Caco-2 (cell line): ENCODE data around the gene TMEM259. TPM values are rescaled to one million over a fixed set of nuclear protein-coding genes. Genes with fewer than 3 reads are reported as not detected.

ENCODE experiments used
- BruUV-seq: library from RNA; stranded (reverse); fragments of 400-500 nt; replicated peaks from 2 replicates; lab custom pipeline; 2021; lab: Mats Ljungman, UMichigan
- CTCF ChIA-PET: fragments of 300-600 bp; sonication (Branson Sonifier 250); formaldehyde crosslinking; loops from one replicate; lab custom pipeline; 2022; ENCODE audit warnings: antibody characterized with exemption; lab: Charles Lee
- POLR2A ChIA-PET: fragments of 300-600 bp; sonication (Branson Sonifier 250); formaldehyde crosslinking; loops from one replicate; lab custom pipeline; 2022; ENCODE audit warnings: antibody characterized with exemption; lab: Charles Lee
- DNase-seq, 2 experiments: peaks; one replicate each; pipeline versions ENCODE4 v3.0.0 to v3.0.0-alpha.2; 2020 to 2022
- H3K27me3 ChIP-seq: replicated peaks from 2 replicates; pipeline ENCODE4 v1.6.0; 2011; ENCODE audit warnings: low read length; ENCODE audit not compliant: control insufficient read depth, insufficient read depth
- H3K36me3 ChIP-seq: 2 replicates; pipeline ENCODE4 v1.5.1; 2011; ENCODE audit warnings: low read length; ENCODE audit not compliant: control insufficient read depth, insufficient read depth
- H3K4me1 ChIP-seq: fragments of 250-450 bp; sonication (Bioruptor Pico); 2 replicates; pipeline ENCODE4 v1.5.1; 2020; ENCODE audit warnings: mild to moderate bottlenecking
- H3K4me3 ChIP-seq: 2 replicates; pipeline ENCODE4 v1.5.1; 2011; ENCODE audit warnings: low read depth, mild to moderate bottlenecking, control low read depth, low read length
- H3K9me3 ChIP-seq: fragments of 250-450 bp; sonication (Bioruptor Pico); 2 replicates; pipeline ENCODE4 v1.5.1; 2020; ENCODE audit warnings: mild to moderate bottlenecking, moderate library complexity
- H3K27ac Mint-ChIP-seq: one replicate; pipeline ENCODE4 v1.8.0; 2022; ENCODE audit warnings: mixed read lengths; ENCODE audit not compliant: unreplicated experiment
- H3K27me3 Mint-ChIP-seq: one replicate; pipeline ENCODE4 v1.8.0; 2022; ENCODE audit warnings: mixed read lengths; ENCODE audit not compliant: insufficient read depth, unreplicated experiment
- H3K36me3 Mint-ChIP-seq: one replicate; pipeline ENCODE4 v1.8.0; 2022; ENCODE audit warnings: mild to moderate bottlenecking, mixed read lengths; ENCODE audit not compliant: insufficient read depth, unreplicated experiment
- H3K4me1 Mint-ChIP-seq: one replicate; pipeline ENCODE4 v1.8.0; 2022; ENCODE audit warnings: low read depth, mixed read lengths; ENCODE audit not compliant: unreplicated experiment
- H3K4me3 Mint-ChIP-seq: one replicate; pipeline ENCODE4 v1.8.0; 2022; ENCODE audit warnings: mild to moderate bottlenecking, moderate library complexity, mixed read lengths; ENCODE audit not compliant: unreplicated experiment
- H3K9me3 Mint-ChIP-seq: one replicate; pipeline ENCODE4 v1.8.0; 2022; ENCODE audit warnings: mixed read lengths; ENCODE audit not compliant: unreplicated experiment
- CTCF ChIP-seq, 2 experiments: fragments of 200-600 bp in 1 of 2; IDR thresholded peaks; 1 replicate in 1 of 2; 2 replicates in 1 of 2; pipeline versions ENCODE4 v1.5.1 to v1.8.0; 2011 to 2022; ENCODE audit warnings: antibody characterized with exemption in 1 of 2, control low read depth in 1 of 2, inconsistent platforms in 1 of 2, low read depth in 1 of 2, low read length in 1 of 2, mild to moderate bottlenecking in 1 of 2, moderate library complexity in 1 of 2; ENCODE audit not compliant: insufficient read depth in 1 of 2, severe bottlenecking in 1 of 2, unreplicated experiment in 1 of 2
- intact Hi-C: fragments of 100-400 bp; cut with micrococcal nuclease; formaldehyde crosslinking; loops from one replicate; pipeline ENCODE4 v1.10.0; 2022; ENCODE audit not compliant: unreplicated experiment
- total RNA-seq: library from RNA; stranded (reverse); gene quantifications from 2 replicates; pipeline ENCODE4 v1.2.3, GENCODE V29; 2022

TMEM259 gene
- total RNA-seq, 1 experiment from 2014 or later, result 148 TPM

GRCh38 chr19:1063030-1063908 is 42.3 kb upstream of the TMEM259 start:
- H3K4me3 ChIP-seq, result no peak overlapping the region
- peak; percentile 72 to 75 for DNase-seq
- H3K36me3 ChIP-seq, result no peaks in the 10 kb centered on the region
- no TSS peak for BruUV-seq
- H3K27me3 Mint-ChIP-seq, result no peaks in the 10 kb centered on the region
- intact Hi-C loops, result no loop called here
- no peak for TF ChIP-seq CTCF (IDR thresholded peaks at IDR 0.05; ENCODE audit: insufficient read depth in 1 of 2, low read depth in 1 of 2, low read length in 1 of 2, severe bottlenecking in 1 of 2, unreplicated experiment in 1 of 2)
- ChIA-PET POLR2A (no interaction called here), CTCF (interaction anchor here (1.8 kb wide), 1 partner anchor 35 kb away, joined by 9 read pairs; no protein-coding TSS in a partner anchor)
- H3K27ac Mint-ChIP-seq, result peak overlapping the region; percentile 59
- peaks cover 15% of the 10 kb centered on the region for H3K4me1 ChIP-seq
- H3K27me3 ChIP-seq, result no peaks in the 10 kb centered on the region
- H3K9me3 ChIP-seq, result no peaks in the 10 kb centered on the region
- H3K4me1 Mint-ChIP-seq, result no peaks in the 10 kb centered on the region
- no peaks in the 10 kb centered on the region for H3K9me3 Mint-ChIP-seq
- H3K4me3 Mint-ChIP-seq, result peak overlapping the region; percentile 84
- peaks cover 43% of the 10 kb centered on the region for H3K36me3 Mint-ChIP-seq

- H3K4me1 Mint-ChIP-seq, result no peaks in the 10 kb centered on the region
- POLR2A ChIA-PET, result no interaction called here
- no peaks in the 10 kb centered on the region for H3K27me3 Mint-ChIP-seq
- no peak overlapping the region for H3K4me3 Mint-ChIP-seq
- no peak for DNase-seq
- TF ChIP-seq CTCF (IDR thresholded peaks at IDR 0.05; ENCODE audit: insufficient read depth in 1 of 2, low read depth in 1 of 2, low read length in 1 of 2, severe bottlenecking in 1 of 2, unreplicated experiment in 1 of 2), result no peak
- peaks cover 15% of the 10 kb centered on the region for H3K4me1 ChIP-seq
- CTCF ChIA-PET, result interaction anchor here (0.5 kb wide), 1 partner anchor 61 kb away, joined by 3 read pairs; no protein-coding TSS in a partner anchor
- no peaks in the 10 kb centered on the region for H3K27me3 ChIP-seq
- H3K27ac Mint-ChIP-seq, result no peak overlapping the region
- H3K9me3 ChIP-seq, result no peaks in the 10 kb centered on the region
- peaks cover 43% of the 10 kb centered on the region for H3K36me3 Mint-ChIP-seq
- no TSS peak for BruUV-seq
- no peak overlapping the region for H3K4me3 ChIP-seq
- intact Hi-C loops, result no loop called here
- no peaks in the 10 kb centered on the region for H3K36me3 ChIP-seq
- no peaks in the 10 kb centered on the region for H3K9me3 Mint-ChIP-seq
Measured at GRCh38 chr19:1062387-1063029, 41.6 kb upstream of the TMEM259 start.

- no peak for DNase-seq
- no TSS peak for BruUV-seq
- Histone ChIP-seq H3K27me3 (no peaks in the 10 kb centered on the region), H3K9me3 (no peaks in the 10 kb centered on the region), H3K36me3 (no peaks in the 10 kb centered on the region), H3K4me3 (no peak overlapping the region), H3K4me1 (peaks cover 11% of the 10 kb centered on the region)
- intact Hi-C loops, result no loop called here
- H3K27ac Mint-ChIP-seq, result no peak overlapping the region
- TF ChIP-seq CTCF (IDR thresholded peaks at IDR 0.05; ENCODE audit: insufficient read depth in 1 of 2, low read depth in 1 of 2, low read length in 1 of 2, severe bottlenecking in 1 of 2, unreplicated experiment in 1 of 2), result no peak
- no peak overlapping the region for H3K4me3 Mint-ChIP-seq
- H3K27me3 Mint-ChIP-seq, result no peaks in the 10 kb centered on the region
- peaks cover 43% of the 10 kb centered on the region for H3K36me3 Mint-ChIP-seq
- CTCF ChIA-PET, result interaction anchor here (0.5 kb wide), 1 partner anchor 60 kb away, joined by 3 read pairs; no protein-coding TSS in a partner anchor
- no peaks in the 10 kb centered on the region for H3K4me1 Mint-ChIP-seq
- POLR2A ChIA-PET, result no interaction called here
- H3K9me3 Mint-ChIP-seq, result no peaks in the 10 kb centered on the region
Measured at GRCh38 chr19:1061987-1062386, 41.1 kb upstream of the TMEM259 start.
